Caki2 (cell line): ENCODE data around the gene CDKL1. TPM values are rescaled to one million over a fixed set of nuclear protein-coding genes. Genes with fewer than 3 reads are reported as not detected.
"Not testable (repeated sequence)": the region's sequence is repeated elsewhere in the genome, so short reads cannot be mapped to it uniquely, and the experiment has no call there.

ENCODE experiments used
- DNase-seq: peaks from one replicate; pipeline ENCODE4 v3.0.0-alpha.2; 2015; ENCODE audit warnings: low read depth
- in situ Hi-C: cut with HindIII; loops from 2 replicates; pipeline ENCODE4 v1.10.0; 2016; ENCODE audit warnings: low sequenced_read_pairs, low pct_unique_long_range_greater_than_20kb, mixed read lengths
- total RNA-seq: library from RNA; depleted of rRNA; stranded (reverse); fragments of >200 nt; shearing (Covaris generic); gene quantifications from 2 replicates; pipeline ENCODE4 v1.2.3, GENCODE V29; 2014; ENCODE audit warnings: low replicate concordance; rRNA removed

Gene CDKL1
- total RNA-seq, 1 experiment from 2014 or later: 123 TPM

GRCh38 chr14:50314098-50314497, 82.6 kb downstream of the CDKL1 start:
- in situ Hi-C loops, DNase-seq: not testable (repeated sequence)

- in situ Hi-C loops: no loop called here
- no peak for DNase-seq
These were observed 84.0 kb downstream of the CDKL1 start for GRCh38 chr14:50312734-50313054.

GRCh38 chr14:50311972-50312733, 84.5 kb downstream of the CDKL1 start, which contains the start of the genes DMAC2L and L2HGDH:
TSS of gene DMAC2L (plus strand) at chr14:50312324. CDS start at chr14:50321488, 9,164 bp downstream.
TSS of gene L2HGDH (minus strand) at chr14:50312229. CDS start at chr14:50312150, 79 bp downstream.
- peak; percentile 95 for DNase-seq
- in situ Hi-C loops: no loop called here

- DNase-seq: no peak
- in situ Hi-C loops: no loop called here
These were observed 85.2 kb downstream of the CDKL1 start for GRCh38 chr14:50311337-50311971.

GRCh38 chr14:50310445-50310844, 86.2 kb downstream of the CDKL1 start:
- in situ Hi-C loops: no loop called here

GRCh38 chr14:50308363-50308915, 88.2 kb downstream of the CDKL1 start:
- in situ Hi-C loops: no loop called here
- no peak for DNase-seq

More at GRCh38 chr14:50310445-50310844, 86.2 kb downstream of the CDKL1 start:
- DNase-seq: no peak

GRCh38 chr14:50303744-50304471, 92.8 kb downstream of the CDKL1 start:
- peak; percentile 80 for DNase-seq
- in situ Hi-C loops: no loop called here

- no peak for DNase-seq
- in situ Hi-C loops: no loop called here
These were observed 94.8 kb downstream of the CDKL1 start for GRCh38 chr14:50301914-50302313.

- in situ Hi-C loops: no loop called here
- DNase-seq: no peak
These were observed 97.1 kb downstream of the CDKL1 start for GRCh38 chr14:50299585-50299984.

GRCh38 chr14:50290306-50290705, 106.4 kb downstream of the CDKL1 start:
- in situ Hi-C loops: no loop called here
- DNase-seq: no peak

GRCh38 chr14:50288146-50288545, 108.5 kb downstream of the CDKL1 start:
- in situ Hi-C loops: no loop called here
- no peak for DNase-seq

- in situ Hi-C loops: no loop called here
These were observed 110.8 kb downstream of the CDKL1 start for GRCh38 chr14:50285861-50286260.

More at GRCh38 chr14:50285861-50286260, 110.8 kb downstream of the CDKL1 start:
- no peak for DNase-seq

Other genes starting within 250 kb of the CDKL1 start
- 9.2 and 13.0 TPM in 2 replicates for gene SOS2, start 165.3 kb downstream of the CDKL1 start, total RNA-seq
- gene L2HGDH, start 84.7 kb downstream of the CDKL1 start, total RNA-seq: 4.5 and 8.9 TPM in 2 replicates
- 3.1 and 11.2 TPM in 2 replicates for gene DMAC2L, start 84.6 kb downstream of the CDKL1 start, total RNA-seq
- 72.7 and 101 TPM in 2 replicates for gene MAP4K5, start 135.7 kb upstream of the CDKL1 start, total RNA-seq
- 6.3 and 16.2 TPM in 2 replicates for gene ATL1, start 163.3 kb upstream of the CDKL1 start, total RNA-seq